ENCODE results near the gene BABAM2.

Gene BABAM2

GRCh38 chr2:28338831-28339321 lies 448.3 kb downstream of the BABAM2 start:
- DNase-seq: no peak

- DNase-seq: no peak
Observed at GRCh38 chr2:28339516-28340175, 449.1 kb downstream of the BABAM2 start.

DNA sequence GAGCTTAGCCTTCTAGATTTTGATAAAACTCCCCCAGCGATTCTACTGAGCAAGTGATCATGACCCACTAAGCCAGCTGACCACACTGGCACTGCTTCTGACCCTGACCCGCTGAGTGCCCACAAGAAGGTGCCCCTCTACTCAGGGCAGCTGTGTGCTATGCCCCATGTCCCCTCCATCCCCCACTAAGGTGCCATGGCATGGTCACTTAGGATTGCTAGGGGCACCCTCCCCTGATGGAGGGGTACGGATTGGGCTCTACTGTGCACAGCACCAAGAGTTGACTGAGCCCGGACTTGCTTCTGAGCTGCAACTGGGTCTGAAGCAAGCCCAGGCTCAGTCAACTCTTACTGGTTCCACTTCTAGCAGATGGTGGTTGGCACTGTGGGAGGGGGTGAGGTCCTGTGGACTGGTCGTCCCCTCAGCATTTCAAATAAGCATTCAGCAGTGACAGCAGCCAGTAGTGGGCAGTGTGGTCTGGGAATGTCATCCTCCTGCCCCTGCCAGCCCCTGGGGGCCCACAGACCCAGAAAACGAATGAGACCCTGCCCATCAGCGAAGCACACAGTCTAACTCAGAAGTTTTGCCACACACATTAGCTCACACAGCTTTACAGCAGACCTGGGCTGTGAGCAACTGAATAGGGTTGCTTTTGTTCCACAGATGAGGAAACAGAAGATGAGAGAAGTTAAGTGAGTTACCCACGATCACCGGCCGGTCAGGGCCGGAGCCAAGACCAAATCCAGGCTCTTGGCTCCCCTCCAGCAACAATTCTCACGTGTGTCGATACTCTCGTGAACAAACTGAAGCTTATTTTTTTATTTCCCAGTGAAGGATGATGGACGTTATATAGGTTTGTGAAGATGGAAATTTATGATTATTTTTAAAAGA lies 450.0 kb downstream of the BABAM2 start:
- no peak for DNase-seq

GRCh38 chr2:28341208-28341891 lies 450.8 kb downstream of the BABAM2 start:
- no peak for DNase-seq

DNA sequence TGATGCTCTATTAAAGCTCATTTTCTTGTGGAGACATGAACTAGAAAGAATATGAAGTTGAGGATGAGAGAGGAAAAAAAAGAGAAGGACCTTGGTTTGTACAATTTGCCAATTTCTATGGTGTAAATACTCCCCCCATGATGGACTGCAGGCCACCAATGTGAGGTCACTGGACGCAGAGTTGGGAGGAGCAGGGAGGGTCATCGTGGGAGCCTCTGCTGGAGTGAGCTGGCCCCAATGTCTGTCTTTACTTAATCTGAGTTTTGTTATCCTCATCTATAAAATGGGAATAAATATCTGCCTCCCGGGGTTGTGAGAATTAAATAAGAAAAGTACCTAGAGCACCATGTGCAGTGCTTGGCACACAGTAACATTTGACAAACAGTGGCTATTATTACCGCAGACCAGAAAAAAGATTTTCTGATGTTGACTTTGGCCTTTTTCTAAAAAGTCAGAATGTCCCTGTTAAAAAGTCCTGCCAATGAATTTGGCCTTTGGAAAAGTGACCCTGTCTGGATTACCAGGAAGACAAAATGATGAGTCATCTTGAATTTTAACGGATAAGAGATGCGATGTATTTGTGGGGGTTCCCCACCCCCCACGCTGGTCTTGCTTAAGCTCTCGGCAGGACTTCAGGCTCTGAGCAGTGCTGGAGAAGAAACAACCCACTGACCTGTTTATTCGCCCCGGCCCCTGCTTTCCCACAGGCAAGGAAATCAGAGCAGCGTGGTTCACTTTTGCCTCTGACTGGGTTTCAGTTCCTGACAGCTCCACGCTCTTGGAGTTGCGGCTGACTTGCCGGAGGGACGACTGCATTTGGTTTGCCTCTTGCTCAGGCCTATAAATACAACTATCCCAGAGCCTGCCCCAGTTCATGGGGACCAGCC lies 451.8 kb downstream of the BABAM2 start:
- DNase-seq: no peak

- no peak for DNase-seq
Observed at GRCh38 chr2:28343184-28343942, 452.8 kb downstream of the BABAM2 start.

DNA sequence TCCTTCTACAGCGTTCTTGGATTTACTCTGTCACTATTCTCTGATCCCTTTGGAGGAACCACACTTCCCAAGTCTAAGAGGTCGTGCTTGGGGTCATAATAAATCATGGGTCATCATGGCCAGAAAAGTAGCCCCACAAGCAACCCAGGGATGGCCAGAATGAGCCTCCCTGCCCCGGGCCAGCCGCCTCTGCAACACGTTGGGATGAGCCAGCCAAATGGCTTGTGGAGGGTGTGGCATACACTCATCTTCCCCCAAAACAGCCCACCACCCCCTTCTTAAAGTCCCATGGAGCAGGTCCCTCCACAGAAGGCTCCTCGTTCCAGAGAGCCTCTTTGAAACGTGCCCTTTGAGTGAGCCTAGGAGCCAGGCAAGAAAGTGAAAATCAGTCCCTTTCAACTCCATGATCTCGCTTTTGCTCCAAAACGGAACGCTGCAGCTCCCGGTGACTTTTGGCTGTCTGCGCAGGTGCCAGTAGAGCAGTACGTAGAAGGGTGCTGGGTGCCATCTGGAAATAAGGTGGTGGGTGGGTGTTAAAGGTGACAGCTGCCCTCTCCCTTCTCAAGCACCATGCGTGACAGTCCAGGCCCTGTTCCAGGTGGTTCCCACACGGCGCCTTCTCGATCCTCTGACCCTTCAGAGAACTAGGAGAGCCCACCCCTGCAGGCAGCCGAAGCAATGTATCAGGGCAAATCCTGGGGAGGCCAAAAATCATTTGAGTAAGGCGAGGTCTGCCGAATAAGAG lies 453.6 kb downstream of the BABAM2 start:
- no peak for DNase-seq

DNA sequence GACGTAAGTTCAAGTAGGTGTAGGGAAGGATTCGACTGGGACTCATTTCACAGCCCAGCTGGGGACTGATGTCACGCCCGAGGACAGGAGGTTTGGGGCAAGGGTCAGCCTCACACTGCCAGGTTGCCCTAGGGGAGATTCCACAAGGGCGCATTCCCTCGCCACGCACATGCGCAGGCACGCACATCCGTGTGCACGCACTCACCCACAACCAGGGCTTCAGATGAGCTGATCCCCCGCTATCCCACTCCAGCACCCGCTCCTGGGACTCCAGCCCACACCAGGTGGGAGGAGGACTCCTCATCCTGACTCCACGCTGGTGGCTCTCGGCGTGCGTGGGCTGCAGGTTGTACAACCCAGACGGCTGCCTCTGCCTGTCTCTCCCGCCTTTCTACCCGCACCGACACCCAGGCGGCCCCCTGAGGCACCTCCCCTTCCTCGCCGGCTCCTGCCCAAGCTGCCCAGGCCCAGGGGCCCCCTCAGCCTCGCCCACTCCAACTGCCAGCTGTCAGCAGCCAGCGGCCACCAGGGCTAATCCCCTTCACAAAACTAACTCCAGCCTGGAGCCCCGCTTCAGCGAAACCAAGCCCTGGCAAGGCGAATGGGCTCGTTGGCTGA lies 454.3 kb downstream of the BABAM2 start:
- DNase-seq: no peak

- DNase-seq: no peak
Observed at GRCh38 chr2:28345619-28346018, 455.1 kb downstream of the BABAM2 start.

GRCh38 chr2:28346587-28346986 lies 456.1 kb downstream of the BABAM2 start:
- DNase-seq: no peak

- no peak for DNase-seq
Observed at GRCh38 chr2:28347193-28347592, 456.7 kb downstream of the BABAM2 start.

DNA sequence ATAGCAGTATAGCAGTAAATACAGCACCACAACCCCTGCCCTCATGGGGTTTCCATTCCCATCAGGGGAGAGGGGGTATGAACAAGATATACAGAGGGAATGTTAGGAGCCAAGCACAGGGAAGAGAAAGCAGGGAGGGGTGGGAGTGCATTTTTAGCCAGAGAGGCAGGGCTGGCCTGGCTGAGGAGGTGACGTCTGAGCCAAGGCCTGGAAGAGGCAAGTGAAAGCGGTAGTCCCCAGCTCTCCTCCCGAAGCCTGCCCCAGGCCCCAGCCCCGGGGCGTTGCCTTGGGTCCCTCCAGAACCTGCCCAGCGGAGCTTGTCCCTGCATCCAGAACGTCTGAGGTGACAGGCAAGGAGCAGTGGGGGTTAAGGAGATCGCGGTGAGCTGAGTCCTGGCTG lies 457.1 kb downstream of the BABAM2 start:
- no peak for DNase-seq

DNA sequence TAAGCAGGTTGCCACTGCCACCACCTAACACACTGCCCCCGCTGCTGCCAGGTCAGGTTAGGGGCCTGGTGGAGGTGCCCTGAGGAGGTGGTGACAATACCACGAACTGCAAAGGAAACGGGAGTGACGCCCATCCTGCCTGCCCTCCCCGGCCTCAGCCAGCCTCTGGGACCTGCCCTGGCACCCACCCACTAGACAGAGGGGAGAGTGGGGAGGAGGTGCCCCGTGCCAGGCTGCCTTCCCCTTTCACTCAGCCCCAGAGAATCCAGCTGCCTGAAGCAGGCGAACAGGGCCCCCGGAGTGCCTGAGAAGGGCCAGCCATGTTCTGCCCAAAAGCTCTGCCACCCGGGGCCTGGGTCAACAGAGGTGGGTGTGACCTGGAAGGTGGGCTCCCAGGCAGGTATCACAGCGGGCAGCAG lies 457.6 kb downstream of the BABAM2 start:
- peak; percentile 82 for DNase-seq

DNA sequence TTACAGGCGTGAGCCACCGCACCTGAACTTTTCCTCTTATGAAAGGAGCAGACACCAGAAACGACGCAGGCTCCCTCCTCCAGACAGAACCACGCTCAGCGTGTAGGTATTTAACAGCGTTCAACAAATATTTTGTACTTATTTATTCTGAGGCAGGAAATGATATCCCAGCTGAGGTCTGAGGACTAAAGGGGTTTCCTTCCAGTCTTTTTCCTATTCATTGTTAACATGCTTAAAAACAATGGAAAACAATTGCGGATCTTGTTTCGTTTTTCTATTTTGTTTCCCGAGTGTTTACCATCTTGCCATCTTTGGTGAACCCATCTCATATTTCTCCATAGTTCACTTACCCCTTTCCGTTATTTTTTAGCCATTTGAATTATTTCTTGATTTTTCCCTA lies 458.4 kb downstream of the BABAM2 start:
- no peak for DNase-seq

GRCh38 chr2:28349546-28350165 lies 459.1 kb downstream of the BABAM2 start:
- no peak for DNase-seq

DNA sequence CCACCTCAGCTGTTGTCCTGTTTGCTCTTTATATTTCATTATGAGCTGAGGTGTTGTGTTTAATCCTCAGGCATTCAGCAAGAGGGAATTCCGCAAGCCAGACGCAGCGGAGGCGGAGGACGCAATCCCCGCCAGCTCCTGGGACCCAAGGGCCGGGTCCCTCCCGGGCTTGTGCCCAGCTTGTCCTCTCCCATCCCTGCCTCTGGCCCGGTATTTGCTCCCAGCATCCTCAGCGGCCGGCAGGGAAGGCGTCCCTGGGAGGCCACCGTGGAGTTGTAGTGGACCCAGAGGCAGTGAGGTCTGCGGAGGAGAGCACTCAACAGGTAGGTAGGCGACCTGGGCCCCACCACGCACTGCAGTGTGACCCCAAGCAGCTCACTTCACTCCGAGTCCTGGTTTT lies 459.7 kb downstream of the BABAM2 start:
- DNase-seq: no peak

DNA sequence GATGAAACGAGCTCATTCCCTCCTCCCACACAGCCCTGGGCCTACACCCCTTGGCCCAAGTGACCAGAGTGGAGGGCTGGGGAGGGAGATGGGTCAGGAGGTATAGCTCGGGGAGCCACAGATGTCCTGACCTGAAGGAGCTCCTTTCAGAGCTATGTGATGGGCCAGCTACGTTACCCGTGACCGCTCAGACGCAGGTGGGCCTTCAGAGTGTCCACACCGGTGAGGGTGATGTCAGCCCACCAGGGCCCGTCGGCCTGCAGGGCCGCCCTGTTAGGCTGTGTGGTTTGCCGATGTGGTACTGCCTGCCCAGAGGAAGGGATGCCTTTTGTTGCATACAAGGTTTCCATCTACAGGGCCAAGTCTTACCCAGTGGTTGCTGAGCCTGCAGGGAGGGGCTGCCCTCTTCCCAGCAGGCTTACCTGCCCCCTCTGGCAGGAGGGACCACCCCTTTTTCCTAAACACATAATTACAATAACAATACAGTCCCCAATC lies 460.3 kb downstream of the BABAM2 start:
- DNase-seq: no peak

DNA sequence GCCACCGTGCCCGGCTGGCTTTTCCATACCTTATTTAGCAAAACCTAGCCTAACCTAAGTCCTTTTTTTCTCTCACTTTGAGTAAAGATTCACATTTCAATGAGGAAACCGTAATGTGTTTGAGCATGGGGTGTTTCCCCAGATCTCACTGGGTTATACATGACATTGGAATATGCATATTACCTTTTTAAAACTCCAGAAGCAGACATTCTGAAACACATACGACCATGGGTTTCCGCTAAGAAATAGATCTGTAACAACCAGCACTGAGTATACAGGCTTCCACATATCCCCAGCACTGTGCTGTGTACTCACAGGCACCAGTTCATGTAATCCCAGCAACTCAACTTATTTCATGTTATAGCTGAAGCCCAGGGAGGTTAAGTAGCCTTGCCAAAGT lies 461.1 kb downstream of the BABAM2 start:
- no peak for DNase-seq

DNA sequence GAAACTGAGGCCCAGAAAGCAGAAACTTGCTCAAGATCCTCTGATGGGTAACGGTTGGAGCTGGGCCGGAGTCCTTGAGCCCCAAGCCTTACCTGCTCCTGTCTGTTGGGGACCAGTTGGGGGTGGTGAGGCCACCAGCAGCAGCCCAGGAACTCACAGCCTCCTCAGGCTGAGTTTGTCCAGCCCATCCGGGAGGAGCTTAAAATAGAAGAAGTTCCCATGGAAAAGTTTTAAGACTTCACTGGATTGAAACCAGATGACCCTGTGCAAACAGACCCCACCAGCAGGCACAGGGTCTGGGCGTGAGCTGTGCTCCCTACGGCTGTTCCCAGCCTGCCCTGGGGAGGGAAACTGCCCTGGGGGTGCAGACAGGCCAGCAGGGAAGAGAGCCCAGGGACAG lies 461.6 kb downstream of the BABAM2 start:
- DNase-seq: no peak

Data from CD4-positive, alpha-beta T cell treated with Interleukin-4 for 1 hour (primary cell).